Mesenteric fat pad (tissue), 1 donor: ENCODE data around the gene ENPP6. TPM values are rescaled to one million over a fixed set of nuclear protein-coding genes. Genes with fewer than 3 reads are reported as not detected.
"Not testable (repeated sequence)": the region's sequence is repeated elsewhere in the genome, so short reads cannot be mapped to it uniquely, and the experiment has no call there.

Experiments used
- DNase-seq: peaks from one replicate; pipeline ENCODE4 v3.0.0-alpha.2; 2020; ENCODE audit warnings: low spot score
- total RNA-seq: library from RNA; stranded (reverse); fragmentation: NEBNext Ultra II Directional; extraction: Animal tissue kit (Norgen Biotek cat#: 25700); gene quantifications from one replicate; pipeline ENCODE4 v1.2.1, GENCODE V29; 2021
- donor health status: DM: yes; HTN: yes; CAD: no.

The ENPP6 gene
- total RNA-seq, 1 donor from 2014 or later: not detected

GRCh38 chr4:184148738-184149637, 68.7 kb downstream of the ENPP6 start:
- DNase-seq: no peak

DNA sequence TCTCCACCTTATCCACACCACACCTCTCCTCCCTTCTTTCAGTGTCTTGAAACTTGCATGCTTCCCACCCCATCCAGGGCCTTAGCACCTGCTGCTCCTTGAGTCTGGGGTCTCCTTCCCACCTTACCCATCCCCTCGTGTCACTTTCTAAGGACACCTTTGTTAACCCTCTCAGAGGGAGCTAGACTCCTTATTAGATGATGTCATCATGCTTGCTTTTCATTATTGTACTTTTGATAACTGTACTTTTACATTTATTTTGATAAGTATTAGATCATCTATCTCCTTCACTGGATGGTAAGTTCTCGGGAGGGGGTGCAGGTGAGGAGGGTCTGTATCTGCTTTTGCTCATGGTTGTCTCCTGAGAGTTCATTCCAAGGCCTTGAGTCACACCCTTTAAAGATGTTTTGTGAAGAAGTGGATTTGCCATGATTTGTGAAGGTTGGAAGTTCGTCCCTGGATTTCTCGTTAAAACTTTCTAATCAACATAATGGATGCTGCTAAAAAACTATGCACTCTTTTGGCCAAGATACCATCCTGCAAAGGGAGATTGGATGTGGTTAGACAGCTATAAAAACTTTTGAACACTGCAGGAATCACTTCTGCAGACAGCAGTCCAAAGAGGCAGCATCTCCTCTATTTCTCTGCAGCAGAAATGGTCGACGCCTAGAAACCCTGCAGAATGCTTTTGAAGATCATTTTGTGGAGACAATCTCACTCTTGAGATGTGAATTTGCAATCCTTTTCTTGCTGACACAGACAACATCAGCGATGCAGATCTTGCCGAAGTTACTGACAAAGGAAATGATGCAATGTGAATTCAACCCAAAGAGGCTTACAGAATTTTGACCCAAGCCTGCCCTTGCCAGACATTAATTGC, 69.6 kb downstream of the ENPP6 start:
- no peak for DNase-seq

- DNase-seq: no peak
These were observed 70.7 kb downstream of the ENPP6 start for GRCh38 chr4:184146951-184147350.

DNA sequence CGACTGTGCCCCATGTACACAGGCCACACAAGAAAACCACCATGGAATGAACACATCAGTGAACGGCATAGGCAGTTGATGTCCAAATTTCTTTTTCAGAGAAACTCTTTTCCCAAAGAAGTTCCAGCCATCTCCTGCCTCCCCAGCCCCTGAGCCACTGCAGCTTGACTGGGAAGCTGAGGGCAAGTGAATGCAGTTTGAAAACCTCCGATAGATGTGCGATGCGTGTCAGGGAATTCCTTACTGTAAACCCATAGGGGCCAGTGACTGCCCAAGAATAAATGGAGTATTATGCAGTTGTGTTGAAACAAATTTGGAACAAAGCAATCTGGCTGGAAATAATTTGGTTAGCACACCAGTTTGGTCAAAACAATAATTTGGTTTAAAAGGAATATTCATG, 72.1 kb downstream of the ENPP6 start:
- no peak for DNase-seq

- no peak for DNase-seq
These were observed 73.7 kb downstream of the ENPP6 start for GRCh38 chr4:184143770-184144564.

GRCh38 chr4:184142121-184143000, 75.3 kb downstream of the ENPP6 start:
- no peak for DNase-seq

DNA sequence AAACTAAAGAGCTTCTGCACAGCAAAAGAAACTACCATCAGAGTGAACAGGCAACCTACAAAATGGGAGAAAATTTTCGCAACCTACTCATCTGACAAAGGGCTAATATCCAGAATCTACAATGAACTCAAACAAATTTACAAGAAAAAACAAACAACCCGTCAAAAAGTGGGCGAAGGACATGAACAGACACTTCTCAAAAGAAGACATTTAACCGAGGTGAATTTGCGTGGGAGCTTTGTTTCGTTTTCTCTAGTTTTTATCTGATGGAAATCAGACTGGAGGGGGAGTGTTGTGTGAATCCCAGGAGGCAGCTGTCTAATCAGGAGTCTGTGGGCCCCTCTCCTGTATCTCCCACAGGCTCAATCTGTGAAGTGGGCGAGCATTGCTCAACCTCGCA, 76.8 kb downstream of the ENPP6 start:
- not testable (repeated sequence) for DNase-seq

GRCh38 chr4:184136525-184136924, 81.1 kb downstream of the ENPP6 start:
- no peak for DNase-seq

- no peak for DNase-seq
These were observed 90.9 kb downstream of the ENPP6 start for GRCh38 chr4:184126800-184127199.

- DNase-seq: no peak
These were observed 94.9 kb downstream of the ENPP6 start for GRCh38 chr4:184122631-184123408.

DNA sequence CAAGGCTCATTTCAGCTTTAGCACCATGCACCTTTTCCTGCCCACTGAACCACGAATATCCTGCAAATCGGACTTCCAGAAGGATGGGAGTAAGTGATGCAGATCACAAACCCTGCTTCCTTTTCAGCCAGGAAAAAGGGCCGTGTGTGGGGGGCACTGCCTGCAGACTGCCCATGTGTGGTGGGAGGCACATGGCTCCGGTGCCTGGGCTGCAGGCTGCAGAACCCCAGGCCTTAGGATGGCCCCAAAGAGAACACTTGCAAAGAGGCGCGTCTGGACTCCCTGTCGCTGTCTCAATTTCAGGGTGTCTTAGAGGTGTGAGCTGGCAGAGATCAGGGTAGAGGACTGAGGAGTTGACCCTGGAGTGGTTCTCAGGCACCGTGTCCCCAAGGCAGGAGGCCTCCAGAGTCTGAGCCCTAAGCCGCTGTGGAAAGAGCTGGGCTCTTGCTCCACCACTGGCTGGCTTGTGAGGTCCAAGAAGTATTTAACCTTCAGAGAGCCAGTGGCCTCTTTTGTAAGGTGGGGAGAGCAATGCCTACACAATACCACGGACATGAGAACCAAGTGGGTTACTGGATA, 97.0 kb downstream of the ENPP6 start:
- DNase-seq: no peak

DNA sequence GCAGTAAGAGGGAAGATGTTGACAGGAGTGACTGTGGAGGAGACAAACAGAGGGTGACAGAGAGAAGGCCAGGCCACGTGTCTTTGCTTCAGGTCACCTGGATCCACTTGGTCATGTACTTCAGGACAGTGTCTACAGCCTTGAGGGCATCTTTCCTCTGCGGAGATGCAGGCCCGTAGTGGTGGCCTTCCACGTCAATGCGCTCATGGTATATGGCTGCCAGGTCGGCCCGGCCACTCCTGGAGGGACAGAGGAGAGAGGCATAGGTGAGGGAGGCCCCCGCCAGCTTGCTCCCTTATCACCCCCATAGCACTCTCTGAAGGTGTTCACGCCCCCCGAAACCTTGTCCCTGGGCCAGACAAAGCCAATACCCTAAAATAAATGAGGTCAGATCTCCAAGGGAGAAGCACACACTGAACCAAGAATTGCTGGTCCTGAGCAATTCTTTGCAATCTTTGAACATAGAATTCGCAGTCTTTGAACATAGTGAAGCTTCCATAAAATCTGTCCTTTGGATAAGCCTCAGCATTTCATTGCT, 99.9 kb downstream of the ENPP6 start:
- DNase-seq: no peak

GRCh38 chr4:184115399-184115798, 102.3 kb downstream of the ENPP6 start:
- DNase-seq: no peak

- no peak for DNase-seq
These were observed 103.2 kb downstream of the ENPP6 start for GRCh38 chr4:184114431-184114830.

DNA sequence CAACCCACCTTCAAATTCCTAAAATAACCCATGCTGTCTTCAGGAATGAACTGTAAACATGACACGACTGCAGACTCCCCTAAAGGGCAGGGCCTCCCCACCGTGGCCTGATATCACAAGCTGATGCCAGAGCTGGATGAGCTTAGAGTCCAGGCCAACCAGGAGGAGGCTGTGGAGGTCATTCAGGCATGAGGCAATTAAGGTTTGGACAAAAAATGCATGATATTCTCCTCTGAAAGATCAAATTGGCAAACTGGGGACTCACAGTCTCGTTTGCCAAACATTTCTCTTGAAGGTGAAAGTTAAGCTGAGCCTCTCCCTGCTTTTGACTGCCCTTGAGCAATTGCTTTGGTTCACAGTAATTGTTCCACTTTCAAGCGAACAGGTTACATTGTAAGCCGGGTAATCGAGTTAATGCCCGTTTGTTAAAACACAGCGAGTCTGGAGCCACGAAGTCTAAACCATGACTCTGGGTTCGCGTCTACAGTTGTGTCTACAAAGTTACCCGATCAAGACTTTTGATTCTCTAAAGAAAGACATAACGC, 105.6 kb downstream of the ENPP6 start:
- DNase-seq: no peak

DNA sequence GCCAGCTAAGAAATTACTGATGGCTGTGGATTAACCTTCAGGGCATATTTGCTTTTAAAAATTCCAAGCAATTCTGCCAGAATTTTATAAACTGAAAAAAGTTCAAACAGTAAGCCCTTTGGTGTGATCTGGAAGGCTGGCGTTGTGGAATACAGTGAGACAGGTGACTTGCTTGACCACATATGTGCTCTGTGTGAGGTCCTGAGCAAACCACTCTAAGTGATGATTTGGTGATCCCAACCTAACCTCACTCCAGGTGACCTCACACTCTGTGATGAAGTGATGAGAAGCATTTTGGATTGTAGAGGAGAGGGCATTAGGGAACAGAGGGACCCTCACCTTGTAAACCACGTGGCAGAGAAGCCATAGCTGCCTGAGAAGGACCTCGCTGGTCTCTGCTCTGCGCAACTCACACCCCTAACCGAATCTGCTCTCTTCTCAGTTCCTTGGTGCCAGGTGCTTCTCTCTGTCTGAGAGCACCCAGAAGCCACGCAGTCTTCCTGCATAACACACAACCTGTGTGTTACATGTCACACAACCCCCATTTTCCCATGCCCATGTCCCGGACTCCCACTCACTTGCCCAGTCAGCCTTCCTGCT, 106.3 kb downstream of the ENPP6 start:
- DNase-seq: no peak

DNA sequence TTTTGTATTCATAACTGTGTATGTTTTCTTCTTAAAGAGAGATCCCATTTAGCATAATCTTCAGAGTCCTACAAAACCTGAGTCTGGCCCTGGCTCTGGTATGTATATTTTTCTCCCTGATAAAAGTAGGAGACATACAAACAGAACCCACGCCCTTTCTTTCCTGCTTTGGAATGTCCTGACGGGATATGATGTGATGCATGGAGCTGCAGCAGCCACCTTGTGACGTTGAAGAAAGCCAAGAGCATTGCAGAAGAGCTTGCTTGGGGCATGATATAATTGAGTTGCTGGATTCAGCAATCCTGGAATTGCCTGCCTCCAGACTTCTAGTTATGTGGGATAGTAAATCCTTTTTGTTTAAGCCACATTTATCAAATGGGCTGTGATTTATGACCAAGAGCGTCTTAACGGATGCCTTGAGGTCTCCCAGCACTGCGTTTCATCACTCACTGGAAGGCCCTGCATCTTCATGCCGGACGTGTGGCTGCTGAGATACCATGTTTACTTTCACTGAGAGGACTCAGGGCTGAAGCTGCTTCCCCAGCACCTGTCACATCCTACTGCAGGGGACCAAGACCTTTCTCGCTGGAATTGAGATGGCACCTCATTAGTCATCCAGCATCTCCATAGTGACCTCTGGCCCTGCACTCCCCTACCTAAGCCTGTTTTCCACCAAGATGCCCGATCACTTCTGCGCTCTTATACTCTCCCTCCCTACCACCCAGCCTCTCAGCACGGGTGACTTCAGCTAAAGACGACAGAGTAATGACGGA, 107.0 kb downstream of the ENPP6 start:
- DNase-seq: no peak
